ENCODE measurements around the gene ARID3C.

ARID3C gene

GRCh38 chr9:34633166-34633565 lies 4.3 kb upstream of the ARID3C start:
- in situ Hi-C loops (cut with MboI; ENCODE audit: low sequenced_read_pairs): no loop called here

DNA sequence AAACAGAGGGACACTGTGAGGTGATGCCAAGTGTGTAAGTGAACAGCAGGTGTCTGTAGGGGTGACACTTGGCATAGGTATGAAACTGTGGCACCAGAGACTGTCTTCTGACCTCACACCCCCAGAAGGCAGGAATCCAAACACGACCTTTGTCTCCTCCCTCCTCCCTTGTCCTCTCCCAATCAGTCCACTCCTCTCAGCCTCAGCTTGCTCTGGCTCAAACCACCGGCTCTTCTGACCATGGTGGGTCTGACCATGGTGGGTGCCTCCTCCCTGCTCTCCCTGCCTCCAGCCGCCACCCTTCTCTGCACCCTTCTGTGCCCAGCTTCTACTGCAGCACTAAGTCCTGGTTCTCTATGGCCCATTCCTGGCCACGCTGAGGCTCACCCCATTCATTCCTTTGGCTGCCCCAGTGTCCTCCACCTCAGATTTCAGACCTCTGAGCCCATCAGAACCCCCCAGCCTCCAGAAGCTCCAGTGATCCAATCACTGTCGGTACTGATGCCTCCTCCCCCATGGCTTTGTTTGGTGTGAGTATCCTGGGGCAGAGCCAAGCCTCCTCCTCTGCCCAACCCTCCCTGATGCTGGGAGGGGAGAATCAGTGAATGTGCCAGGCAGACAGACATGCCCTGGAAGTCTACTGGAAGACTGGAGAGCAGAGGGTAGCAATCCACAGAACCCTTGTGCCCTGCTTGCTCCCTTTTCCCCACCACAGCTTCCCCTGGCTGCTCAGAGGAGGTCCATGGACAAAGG lies 1.7 kb upstream of the ARID3C start:
- in situ Hi-C loops (cut with MboI; ENCODE audit: low sequenced_read_pairs): no loop called here

GRCh38 chr9:34629491-34629808 lies 584 bp upstream of the ARID3C start:
- in situ Hi-C loops (cut with MboI; ENCODE audit: low sequenced_read_pairs): no loop called here

DNA sequence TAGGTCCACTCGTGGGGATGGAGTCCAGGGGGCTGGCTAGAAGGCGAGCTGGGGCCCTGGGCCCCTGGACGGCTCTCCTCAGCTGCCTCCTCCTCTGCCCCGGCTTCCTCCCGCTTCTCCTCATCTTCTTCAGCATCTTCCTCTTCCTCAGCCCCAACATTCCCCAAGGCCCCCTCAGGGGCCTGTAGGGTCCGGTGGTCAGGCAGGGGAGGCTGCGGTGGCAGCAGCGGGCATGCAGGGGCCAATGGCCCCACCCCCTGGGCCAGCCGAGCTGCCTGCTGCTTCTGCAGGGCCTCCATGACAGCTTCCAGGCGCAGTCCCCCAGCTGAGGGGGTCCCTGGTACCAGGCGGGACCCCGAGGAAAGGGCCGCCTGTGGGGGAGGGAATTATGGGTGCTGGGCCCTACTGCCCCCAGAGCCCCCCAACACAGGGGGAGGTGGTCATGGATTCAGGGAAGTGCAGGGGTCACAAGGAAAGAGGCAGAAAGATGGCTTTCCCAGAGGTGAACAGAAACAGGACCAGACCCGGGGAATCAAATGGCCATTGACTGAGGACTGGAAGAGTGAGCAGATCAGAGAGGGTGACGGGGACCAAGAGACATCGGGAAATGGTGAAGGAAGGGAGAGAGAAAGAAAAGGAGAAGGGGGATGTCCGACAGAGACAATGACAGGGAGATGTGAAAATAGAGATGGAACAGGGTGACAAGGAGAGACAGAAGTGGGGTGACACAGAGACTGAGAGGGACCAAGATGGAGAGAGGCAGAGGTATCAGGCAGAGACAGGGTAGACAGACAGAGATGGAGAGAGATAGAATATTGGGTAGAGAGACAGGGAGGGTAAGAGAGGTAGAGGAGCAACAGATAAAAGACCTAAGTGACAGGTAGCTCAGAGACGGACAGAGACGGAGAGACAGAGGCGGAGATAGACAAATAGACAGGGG lies 880 bp downstream of the ARID3C start:
- in situ Hi-C loops (cut with MboI; ENCODE audit: low sequenced_read_pairs): no loop called here

DNA sequence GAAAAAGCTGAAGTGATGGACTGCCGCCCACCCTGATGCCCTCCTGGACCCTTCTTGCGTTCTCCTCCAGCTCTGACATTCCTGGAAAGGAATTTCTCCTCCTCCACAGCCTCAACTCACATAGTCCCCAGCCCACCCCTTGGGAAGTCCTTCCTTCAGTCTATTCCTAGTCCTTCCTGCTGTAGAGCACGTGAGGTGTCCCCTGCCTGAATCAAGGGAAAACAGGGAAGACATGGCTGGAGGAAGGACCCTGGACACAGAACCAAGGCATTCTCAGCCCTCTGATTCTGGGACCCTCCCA lies 3.7 kb downstream of the ARID3C start:
- in situ Hi-C loops (cut with MboI; ENCODE audit: low sequenced_read_pairs): no loop called here

DNA sequence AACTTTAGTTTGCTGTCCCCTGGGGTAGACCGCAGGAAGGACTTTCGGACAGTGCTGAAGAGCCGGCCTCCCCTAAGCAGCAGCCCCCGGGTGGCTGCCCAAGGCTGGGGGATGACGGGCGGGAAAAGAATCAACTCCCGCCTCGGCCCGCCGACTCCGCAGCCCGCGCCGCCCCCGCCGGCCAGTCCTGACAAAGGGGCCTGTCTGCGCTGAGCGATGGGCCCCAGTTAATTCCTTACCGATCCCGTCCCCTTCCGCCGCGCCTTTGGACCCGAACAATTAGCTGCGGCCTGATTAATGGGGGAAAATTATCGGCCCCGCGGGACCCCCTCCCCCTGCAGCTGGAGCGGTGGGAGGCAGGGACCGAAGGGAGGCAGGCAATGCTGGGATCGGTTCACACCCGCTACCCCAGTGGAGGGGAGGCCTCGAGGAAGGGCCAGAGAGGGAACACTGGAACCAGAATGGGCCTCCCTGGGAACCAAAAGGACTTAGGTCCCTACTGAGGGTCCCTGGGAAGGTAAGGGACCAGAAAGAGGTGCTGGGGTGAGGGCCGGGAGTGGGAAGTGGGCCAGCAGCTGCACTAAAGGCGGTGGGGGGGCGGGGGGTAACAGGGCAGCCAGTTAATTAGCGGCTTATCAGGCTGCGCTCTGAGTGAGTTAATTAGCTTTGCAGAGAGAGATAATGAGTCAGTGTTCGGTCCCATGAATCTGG lies 4.2 kb downstream of the ARID3C start:
- in situ Hi-C loops (cut with MboI; ENCODE audit: low sequenced_read_pairs): no loop called here

DNA sequence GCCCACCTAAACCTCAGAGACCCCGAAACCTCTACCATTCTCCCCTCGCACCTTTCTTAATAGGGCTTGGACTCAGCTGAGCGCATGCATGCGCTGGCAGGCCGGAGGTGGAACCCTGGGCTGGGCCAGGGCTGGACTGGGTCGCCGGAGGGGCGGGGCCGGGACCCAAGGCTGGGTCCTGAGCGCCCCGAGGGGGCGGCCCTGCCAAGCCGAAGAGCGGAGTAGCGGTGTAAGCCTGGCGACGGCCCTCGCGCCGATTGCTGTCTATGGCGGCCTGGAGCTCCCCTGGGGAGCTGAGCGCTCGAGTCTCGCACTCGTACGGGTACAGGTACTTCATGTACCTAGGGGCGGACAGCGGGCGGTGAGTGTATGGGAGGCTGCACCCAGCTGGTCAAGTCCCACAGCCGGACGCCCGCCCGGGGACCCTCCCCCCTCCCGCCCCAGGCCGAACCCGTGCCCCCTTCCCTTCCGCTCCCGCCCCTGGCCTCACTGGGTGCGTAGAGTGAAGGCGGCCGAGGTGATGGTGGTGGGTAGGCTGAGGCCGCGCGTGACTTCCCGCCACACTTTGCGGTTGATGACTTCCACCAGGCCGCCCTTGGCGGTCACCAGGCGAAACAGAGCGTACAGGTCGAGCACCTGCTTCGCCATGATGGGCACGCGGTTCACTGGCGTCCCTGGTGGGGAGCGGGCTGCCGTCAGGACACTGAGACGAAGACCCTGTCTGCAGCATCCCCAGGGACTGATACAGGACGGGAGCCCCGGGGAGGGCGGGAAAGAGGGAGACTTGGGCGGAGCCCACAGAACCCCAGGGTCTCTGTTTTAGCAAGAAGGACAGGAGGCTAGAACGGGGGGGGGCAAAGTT lies 5.3 kb downstream of the ARID3C start:
- in situ Hi-C loops (cut with MboI; ENCODE audit: low sequenced_read_pairs): no loop called here

DNA sequence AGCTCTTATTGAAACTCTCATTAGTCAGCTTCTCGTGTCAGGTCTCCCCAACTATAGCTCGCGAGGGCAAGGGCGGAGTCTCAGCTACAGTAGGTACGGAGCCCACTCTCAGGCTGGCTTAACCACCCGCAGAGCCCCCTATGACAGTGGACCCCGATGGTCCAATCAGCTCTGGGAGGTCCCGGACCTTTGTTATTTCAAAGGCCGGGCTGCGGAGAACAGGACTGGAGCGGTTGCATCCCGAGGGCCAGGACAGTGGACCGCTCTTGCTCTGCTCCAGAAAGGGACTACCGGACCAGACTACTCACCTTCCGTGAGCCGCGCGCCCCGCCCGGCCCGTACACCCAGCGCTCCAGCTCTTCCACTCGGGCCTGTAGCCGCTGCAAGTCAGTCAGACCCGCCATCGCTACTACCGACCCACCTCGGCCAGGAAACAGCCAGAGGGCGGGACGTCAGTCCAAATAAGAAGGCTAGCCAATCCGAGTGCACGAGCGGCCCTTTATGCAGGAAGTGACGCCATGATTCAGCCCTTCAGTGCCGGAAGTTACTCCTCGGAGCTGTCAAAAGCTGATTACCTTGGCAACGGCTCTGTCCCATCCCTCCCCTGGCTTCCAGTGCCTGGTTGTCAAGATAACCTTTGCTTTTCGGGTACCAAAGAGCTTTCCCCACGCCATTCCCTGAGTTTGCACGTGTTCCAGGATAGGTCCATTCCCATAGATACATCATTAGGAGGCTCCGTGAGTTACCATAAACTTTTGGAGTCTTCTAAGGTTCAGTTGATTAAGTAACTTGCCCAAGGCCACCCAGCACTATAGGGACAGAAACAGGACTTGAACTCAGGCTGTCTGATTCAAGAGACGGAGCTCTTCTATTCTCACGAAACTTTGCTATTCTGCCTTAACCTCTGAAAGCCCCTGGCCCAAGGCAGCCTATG lies 8.5 kb downstream of the ARID3C start, which contains the start of gene DCTN3:
Gene DCTN3 (minus strand): TSS at position 435 of the 934 bp plus-strand sequence. CDS start 31 bp downstream, at position 404.
- in situ Hi-C loops (cut with MboI; ENCODE audit: low sequenced_read_pairs): no loop called here

GRCh38 chr9:34615132-34615531 lies 13.7 kb downstream of the ARID3C start:
- in situ Hi-C loops (cut with MboI; ENCODE audit: low sequenced_read_pairs): no loop called here

- in situ Hi-C loops (cut with MboI; ENCODE audit: low sequenced_read_pairs): no loop called here
These were observed 16.0 kb downstream of the ARID3C start for GRCh38 chr9:34612788-34613390.

DNA sequence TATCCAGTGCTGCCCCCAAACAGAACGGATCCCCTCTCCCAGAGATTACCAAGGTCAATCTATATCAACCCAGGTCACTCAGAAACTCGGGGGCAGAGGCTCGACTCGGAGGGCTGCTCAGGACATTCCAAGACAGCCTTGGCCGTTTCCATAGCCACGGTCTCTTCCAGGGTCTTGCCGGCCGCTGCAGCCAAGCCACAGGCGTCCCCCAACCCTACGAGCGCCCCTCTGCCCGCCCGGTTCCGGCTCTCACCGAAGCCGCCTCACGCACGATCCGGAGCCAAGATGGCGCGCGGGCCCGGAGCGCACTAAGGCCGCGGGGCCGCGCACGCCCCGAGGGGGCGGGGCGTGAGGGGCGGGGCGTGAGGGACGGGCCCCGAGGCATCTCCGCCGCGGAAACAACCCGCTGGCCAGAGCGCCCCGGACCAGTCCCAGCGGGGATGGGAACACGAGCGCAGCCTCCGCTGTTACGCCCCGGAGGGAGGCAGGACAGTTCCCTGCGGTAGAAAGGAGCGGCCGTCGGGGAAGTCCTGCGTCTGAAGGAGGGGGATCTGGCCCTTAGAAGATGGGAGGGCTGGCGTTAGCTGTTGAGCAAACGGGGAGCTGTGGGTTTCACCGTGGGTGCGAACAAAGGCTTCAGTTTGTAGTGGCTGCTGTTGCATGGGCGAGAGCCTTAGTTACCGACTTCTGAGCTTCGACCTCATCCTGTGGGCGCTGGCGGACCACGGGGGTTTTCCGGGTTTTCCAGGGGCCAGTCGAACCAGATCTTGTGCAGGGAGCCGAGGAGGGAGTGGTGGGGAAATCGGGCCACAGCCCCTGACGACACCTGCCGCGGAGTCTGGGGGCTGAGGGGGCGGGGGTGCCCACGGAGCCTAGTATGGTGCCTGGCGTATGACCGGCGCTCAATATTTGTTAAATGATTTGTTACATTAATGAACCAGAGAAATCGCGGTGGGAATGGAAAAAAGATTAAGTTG lies 16.8 kb downstream of the ARID3C start, which contains the start of gene RPP25L:
Gene RPP25L (minus strand): TSS at position 287 of the 977 bp plus-strand sequence. CDS start 801 bp downstream, outside the sequence.
- in situ Hi-C loops (cut with MboI; ENCODE audit: low sequenced_read_pairs): no loop called here

GRCh38 chr9:34611251-34611810 lies 17.5 kb downstream of the ARID3C start:
- in situ Hi-C loops (cut with MboI; ENCODE audit: low sequenced_read_pairs): no loop called here

DNA sequence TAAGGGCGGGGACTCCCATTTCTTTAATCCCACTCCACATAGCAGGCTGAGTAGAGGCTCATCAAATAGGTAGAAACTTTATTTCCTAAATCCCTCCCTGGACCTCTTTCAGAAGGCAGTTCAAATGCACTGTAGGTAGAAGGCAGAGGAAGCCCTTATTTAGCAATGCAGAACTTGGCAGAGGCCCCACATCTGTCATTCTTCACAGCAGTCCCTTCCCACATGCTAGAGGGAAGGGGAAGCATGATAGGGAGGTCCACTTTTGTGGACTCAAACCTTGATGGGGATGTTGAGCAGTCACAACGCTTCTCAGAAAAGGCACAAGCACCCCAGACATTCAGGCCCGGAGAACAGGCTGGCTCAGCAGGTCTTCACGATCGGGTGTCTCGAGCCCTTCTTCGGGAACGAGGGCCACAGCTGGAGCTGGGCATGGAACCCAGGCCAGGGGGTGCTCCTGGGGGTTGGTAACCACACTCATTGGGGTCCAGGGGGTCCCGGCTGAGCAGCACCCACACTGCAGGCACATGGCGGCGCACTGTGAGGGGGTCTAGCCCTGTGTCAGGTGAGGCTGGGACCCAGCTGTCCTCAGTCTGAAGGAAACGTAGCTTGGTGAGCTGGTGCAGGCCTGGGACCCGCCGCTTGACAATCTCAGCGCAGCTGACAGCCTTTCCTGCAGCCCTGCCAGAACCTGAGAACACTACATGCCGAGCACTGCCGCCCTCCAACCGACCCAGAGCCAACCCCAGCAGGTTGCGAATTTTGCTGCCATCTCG lies 18.2 kb downstream of the ARID3C start:
- in situ Hi-C loops (cut with MboI; ENCODE audit: low sequenced_read_pairs): no loop called here

GRCh38 chr9:34607331-34607730 lies 21.5 kb downstream of the ARID3C start:
- in situ Hi-C loops (cut with MboI; ENCODE audit: low sequenced_read_pairs): no loop called here

- in situ Hi-C loops (cut with MboI; ENCODE audit: low sequenced_read_pairs): no loop called here
These were observed 22.0 kb downstream of the ARID3C start for GRCh38 chr9:34606905-34607304.

GRCh38 chr9:34606190-34606589 lies 22.7 kb downstream of the ARID3C start:
- in situ Hi-C loops (cut with MboI; ENCODE audit: low sequenced_read_pairs): no loop called here

All from HL-60/S4 treated with phorbol 12-myristate 13-acetate at 8.2 ng/mL for 4 days and 3 days (cell line).